ENCODE results near the gene FYB1. TPM values are rescaled to one million over a fixed set of nuclear protein-coding genes. Genes with fewer than 3 reads are reported as not detected.
A peak's percentile ranks its signal among the peaks of the same experiment; 100 is the strongest.

The FYB1 gene
- total RNA-seq, 1 experiment from 2014 or later = 0.42 TPM

GRCh38 chr5:39104221-39104620 lies 115.1 kb downstream of the FYB1 start:
- intact Hi-C loops (cut with micrococcal nuclease) = no loop called here
- BruUV-seq (replicated peaks) = no TSS peak
- CTCF ChIA-PET = interaction anchor here (1.5 kb wide), 1 partner anchor 24 kb away, joined by 3 read pairs; no protein-coding TSS in a partner anchor
- Histone ChIP-seq H3K4me2 (ENCODE audit: low read length) (no peak overlapping the region), H3K9me3 (ENCODE audit: control insufficient read depth in 1 of 2, insufficient read depth in 1 of 2, low read depth in 1 of 2, low read length in 2 of 2) (no peaks in the 10 kb centered on the region), H3K27ac (ENCODE audit: low read depth, low read length) (no peak overlapping the region), H3K9me2 (ENCODE audit: insufficient read depth) (no peaks in the 10 kb centered on the region), H3K79me2 (ENCODE audit: insufficient read depth, low read length) (no peaks in the 10 kb centered on the region), H3K4me3 (replicated peaks in 1 of 2; ENCODE audit: low read depth in 1 of 2, low read length in 2 of 2) (no peak overlapping the region), H4K20me1 (ENCODE audit: insufficient read depth) (no peaks in the 10 kb centered on the region), H3K9ac (ENCODE audit: low read length) (no peak overlapping the region), H3K36me3 (ENCODE audit: control insufficient read depth in 1 of 2, insufficient read depth in 2 of 2, low read length in 2 of 2) (no peaks in the 10 kb centered on the region), H3K4me1 (ENCODE audit: control insufficient read depth in 1 of 2, insufficient read depth in 2 of 2, low read length in 2 of 2) (peaks cover 0 to 26% of the 10 kb centered on the region in 2 experiments; a peak in 2 of 4 replicates), H3K27me3 (ENCODE audit: insufficient read depth, low read length) (no peaks in the 10 kb centered on the region), H2AFZ (ENCODE audit: low read depth, low read length, poor library complexity, severe bottlenecking) (no peak overlapping the region)
- RAD21 ChIA-PET (ENCODE audit: low non-redundant PET in 1 of 2, low total read pairs in 2 of 2, uncharacterized antibody in 2 of 2, unreplicated experiment in 2 of 2) = no interaction called here
- no peak for TF ChIP-seq RAD21 (IDR thresholded peaks at IDR 0.05; ENCODE audit: low read depth)
- TF ChIP-seq YY1 (IDR thresholded peaks at IDR 0.05; ENCODE audit: extremely low read depth, insufficient replicate concordance, low read depth, low read length) = no peak
- POLR2A ChIA-PET = no interaction called here
- ATAC-seq = no peak
- DNase-seq (ENCODE audit: low read depth, low spot score) = no peak

GRCh38 chr5:39102684-39103155 lies 116.6 kb downstream of the FYB1 start:
- no peaks in the 10 kb centered on the region for H3K9me2 ChIP-seq (ENCODE audit: insufficient read depth)
- no peak overlapping the region for H3K27ac ChIP-seq (ENCODE audit: low read depth, low read length)
- BruUV-seq (replicated peaks) = no TSS peak
- no peaks in the 10 kb centered on the region for H3K79me2 ChIP-seq (ENCODE audit: insufficient read depth, low read length)
- no peak overlapping the region for H3K9ac ChIP-seq (ENCODE audit: low read length)
- DNase-seq (ENCODE audit: low read depth, low spot score) (no peak), ATAC-seq (no peak)
- POLR2A ChIA-PET = no interaction called here
- RAD21 ChIA-PET (ENCODE audit: low non-redundant PET in 1 of 2, low total read pairs in 2 of 2, uncharacterized antibody in 2 of 2, unreplicated experiment in 2 of 2) = no interaction called here
- no peaks in the 10 kb centered on the region for H3K27me3 ChIP-seq (ENCODE audit: insufficient read depth, low read length)
- no peaks in the 10 kb centered on the region for H4K20me1 ChIP-seq (ENCODE audit: insufficient read depth)
- H2AFZ ChIP-seq (ENCODE audit: low read depth, low read length, poor library complexity, severe bottlenecking) = peak overlapping the region; percentile 60
- CTCF ChIA-PET = interaction anchor here (1.4 kb wide), 1 partner anchor 22 kb away, joined by 4 read pairs; no protein-coding TSS in a partner anchor
- H3K4me3 ChIP-seq (replicated peaks in 1 of 2; ENCODE audit: low read depth in 1 of 2, low read length in 2 of 2) = no peak overlapping the region
- H3K4me2 ChIP-seq (ENCODE audit: low read length) = peak overlapping the region; percentile 10
- peaks cover 0 to 26% of the 10 kb centered on the region in 2 experiments; a peak in 2 of 4 replicates for H3K4me1 ChIP-seq (ENCODE audit: control insufficient read depth in 1 of 2, insufficient read depth in 2 of 2, low read length in 2 of 2)
- H3K36me3 ChIP-seq (ENCODE audit: control insufficient read depth in 1 of 2, insufficient read depth in 2 of 2, low read length in 2 of 2) = no peaks in the 10 kb centered on the region
- no peaks in the 10 kb centered on the region for H3K9me3 ChIP-seq (ENCODE audit: control insufficient read depth in 1 of 2, insufficient read depth in 1 of 2, low read depth in 1 of 2, low read length in 2 of 2)
- intact Hi-C loops (cut with micrococcal nuclease) = no loop called here
- TF ChIP-seq SP1 (IDR thresholded peaks at IDR 0.05; ENCODE audit: low read depth) = peak; percentile 11; the same call in 1 of the 2 replicates
- no peak for TF ChIP-seq EGR1 (IDR thresholded peaks at IDR 0.05; ENCODE audit: low read depth)
- TF ChIP-seq CEBPB (IDR thresholded peaks at IDR 0.05; ENCODE audit: low read depth) = peak; percentile 12; the same call in 1 of the 2 replicates
- TF ChIP-seq CBX3 (IDR thresholded peaks at IDR 0.05; ENCODE audit: low read depth) = no peak
- TF ChIP-seq ZNF274 (IDR thresholded peaks at IDR 0.05; ENCODE audit: low read depth, low read length) = no peak

Data from HCT116 (cell line).